Vagina (tissue), 2 donors: ENCODE results near the gene ITGAE.
"Not testable (repeated sequence)": the region's sequence is repeated elsewhere in the genome, so short reads cannot be mapped to it uniquely, and the experiment has no call there.

Source experiments
- CTCF ChIP-seq, 3 experiments: fragments of 450-650 bp in 2 of 3; fragments of 200-600 bp in 1 of 3; sonication (generic) in 1 of 3; IDR thresholded peaks; one replicate each; pipeline ENCODE4 v1.5.1; 2017 to 2019; ENCODE audit warnings: antibody characterized with exemption in 3 of 3, mild to moderate bottlenecking in 2 of 3, moderate library complexity in 2 of 3
- POLR2AphosphoS5 ChIP-seq, 2 donors: sonication (generic); formaldehyde crosslinking; IDR thresholded peaks; one replicate each; pipeline ENCODE4 v1.9.0; 2017; ENCODE audit warnings: antibody characterized with exemption in 2 of 2, mild to moderate bottlenecking in 2 of 2, low read depth in 1 of 2; ENCODE audit not compliant: insufficient read depth in 1 of 2

- TF ChIP-seq CTCF (IDR thresholded peaks at IDR 0.05); POLR2AphosphoS5 (IDR thresholded peaks at IDR 0.05; ENCODE audit: insufficient read depth in 1 of 2, low read depth in 1 of 2): not testable (repeated sequence)
These were observed 98.9 kb downstream of the ITGAE start for GRCh38 chr17:3702041-3702539.
